WTC11 (cell line): Measurements from ENCODE around the gene EVI5L. TPM values are rescaled to one million over a fixed set of nuclear protein-coding genes. Genes with fewer than 3 reads are reported as not detected.

Experiments used
- ATAC-seq: fragments of 200-7000 bp; cut with Tn5 transposase; 2 replicates; pipeline ENCODE4 v1.10.0; 2021; ENCODE audit warnings: mild to moderate bottlenecking, moderate library complexity
- CTCF ChIA-PET: fragments of 300-600 bp; sonication (Branson Sonifier 250); formaldehyde crosslinking; loops from one replicate; lab custom pipeline; 2021; ENCODE audit warnings: antibody characterized with exemption; lab: Charles Lee
- POLR2A ChIA-PET: fragments of 350-600 bp; sonication (Branson Sonifier 250); formaldehyde crosslinking; loops from one replicate; lab custom pipeline; 2021; ENCODE audit warnings: antibody characterized with exemption; lab: Charles Lee
- DNase-seq: peaks from one replicate; pipeline ENCODE4 v3.0.0; 2021; ENCODE audit warnings: low spot score
- H3K27ac Mint-ChIP-seq: 2 replicates; pipeline ENCODE4 v1.8.0; 2021; ENCODE audit warnings: mixed read lengths
- H3K27me3 Mint-ChIP-seq: 2 replicates; pipeline ENCODE4 v1.8.0; 2021; ENCODE audit warnings: low read depth, mild to moderate bottlenecking, moderate library complexity, mixed read lengths
- H3K36me3 Mint-ChIP-seq: 2 replicates; pipeline ENCODE4 v1.8.0; 2021; ENCODE audit warnings: mixed read lengths
- H3K4me1 Mint-ChIP-seq: 2 replicates; pipeline ENCODE4 v1.8.0; 2022; ENCODE audit warnings: mixed read lengths
- H3K4me3 Mint-ChIP-seq: 2 replicates; pipeline ENCODE4 v1.8.0; 2021; ENCODE audit warnings: mild to moderate bottlenecking, moderate library complexity, mixed read lengths
- H3K9me3 Mint-ChIP-seq: 2 replicates; pipeline ENCODE4 v1.8.0; 2021; ENCODE audit warnings: mixed read lengths
- ATF3 ChIP-seq: sonication (generic); formaldehyde crosslinking; conservative IDR thresholded peaks from 2 replicates; pipeline ENCODE4 v1.8.1; 2022; ENCODE audit warnings: mild to moderate bottlenecking, missing genetic modification reagents
- CREB1 ChIP-seq: sonication (generic); formaldehyde crosslinking; IDR thresholded peaks from 2 replicates; pipeline ENCODE4 v1.8.0; 2023; ENCODE audit warnings: mild to moderate bottlenecking, missing genetic modification reagents
- CREM ChIP-seq: sonication (generic); formaldehyde crosslinking; IDR thresholded peaks from 2 replicates; pipeline ENCODE4 v1.8.1; 2022; ENCODE audit warnings: mild to moderate bottlenecking, missing genetic modification reagents, moderate library complexity
- E2F4 ChIP-seq: sonication (generic); formaldehyde crosslinking; IDR thresholded peaks from 2 replicates; pipeline ENCODE4 v1.8.1; 2022; ENCODE audit warnings: low read depth, mild to moderate bottlenecking, moderate library complexity, missing genetic modification reagents, borderline replicate concordance
- ESRRA ChIP-seq: sonication (generic); formaldehyde crosslinking; IDR thresholded peaks from 2 replicates; pipeline ENCODE4 v1.8.1; 2022; ENCODE audit warnings: mild to moderate bottlenecking, missing genetic modification reagents, borderline replicate concordance
- FOXJ3 ChIP-seq: sonication (generic); formaldehyde crosslinking; IDR thresholded peaks from 2 replicates; pipeline ENCODE4 v1.9.0; 2021; ENCODE audit warnings: missing genetic modification reagents, mild to moderate bottlenecking, borderline replicate concordance
- FOXP1 ChIP-seq: sonication (generic); formaldehyde crosslinking; IDR thresholded peaks from 2 replicates; pipeline ENCODE4 v1.8.0; 2022; ENCODE audit warnings: missing genetic modification reagents, mild to moderate bottlenecking, moderate library complexity, borderline replicate concordance
- GABPB1 ChIP-seq: sonication (generic); formaldehyde crosslinking; IDR thresholded peaks from 2 replicates; pipeline ENCODE4 v1.8.1; 2023; ENCODE audit warnings: mild to moderate bottlenecking, missing genetic modification reagents
- HMGA2 ChIP-seq: fragments of 250-450 bp; sonication (Bioruptor Pico); IDR thresholded peaks from 2 replicates; pipeline ENCODE4 v1.4.0; 2021; ENCODE audit warnings: mild to moderate bottlenecking, moderate library complexity
- MAX ChIP-seq: sonication (generic); formaldehyde crosslinking; IDR thresholded peaks from 2 replicates; pipeline ENCODE4 v1.8.0; 2022; ENCODE audit warnings: mild to moderate bottlenecking, missing genetic modification reagents
- MXD4 ChIP-seq: fragments of 250-450 bp; sonication (Bioruptor Pico); IDR thresholded peaks from 2 replicates; pipeline ENCODE4 v1.8.0; 2021; ENCODE audit warnings: mild to moderate bottlenecking, moderate library complexity, borderline replicate concordance
- MYBL2 ChIP-seq: sonication (generic); formaldehyde crosslinking; IDR thresholded peaks from 2 replicates; pipeline ENCODE4 v1.8.1; 2023; ENCODE audit warnings: mild to moderate bottlenecking, moderate library complexity, missing genetic modification reagents
- NFE2L1 ChIP-seq: sonication (generic); formaldehyde crosslinking; IDR thresholded peaks from 2 replicates; pipeline ENCODE4 v1.8.1; 2023; ENCODE audit warnings: missing genetic modification reagents
- NR3C1 ChIP-seq: sonication (generic); formaldehyde crosslinking; conservative IDR thresholded peaks from 2 replicates; pipeline ENCODE4 v1.8.1; 2023; ENCODE audit warnings: low read depth, mild to moderate bottlenecking, missing genetic modification reagents
- RELA ChIP-seq: sonication (generic); formaldehyde crosslinking; IDR thresholded peaks from 2 replicates; pipeline ENCODE4 v1.8.1; 2022; ENCODE audit warnings: missing genetic modification reagents, mild to moderate bottlenecking, borderline replicate concordance
- RORB ChIP-seq: fragments of 250-450 bp; sonication (Bioruptor Pico); IDR thresholded peaks from 2 replicates; pipeline ENCODE4 v1.9.0; 2021; ENCODE audit warnings: mild to moderate bottlenecking
- SMAD3 ChIP-seq: sonication (generic); formaldehyde crosslinking; IDR thresholded peaks from 2 replicates; pipeline ENCODE4 v1.8.0; 2022; ENCODE audit warnings: missing genetic modification reagents, mild to moderate bottlenecking, borderline replicate concordance
- ZMAT4 ChIP-seq: fragments of 250-450 bp; sonication (Bioruptor Pico); IDR thresholded peaks from 2 replicates; pipeline ENCODE4 v1.9.0; 2021; ENCODE audit warnings: mild to moderate bottlenecking
- ZNF219 ChIP-seq: sonication (generic); formaldehyde crosslinking; IDR thresholded peaks from 2 replicates; pipeline ENCODE4 v1.8.0; 2023; ENCODE audit warnings: missing genetic modification reagents, mild to moderate bottlenecking, borderline replicate concordance
- ZNF396 ChIP-seq: fragments of 250-450 bp; sonication (Bioruptor Pico); IDR thresholded peaks from 2 replicates; pipeline ENCODE4 v1.8.0; 2021; ENCODE audit warnings: mild to moderate bottlenecking, moderate library complexity, borderline replicate concordance
- ZNF416 ChIP-seq: fragments of 250-450 bp; sonication (Bioruptor Pico); IDR thresholded peaks from 2 replicates; pipeline ENCODE4 v1.9.0; 2021; ENCODE audit warnings: mild to moderate bottlenecking, inconsistent platforms
- ZNF423 ChIP-seq: fragments of 250-450 bp; sonication (Bioruptor Pico); IDR thresholded peaks from 2 replicates; pipeline ENCODE4 v2.1.2; 2022; ENCODE audit warnings: mild to moderate bottlenecking, moderate library complexity
- ZNF425 ChIP-seq: fragments of 250-450 bp; sonication (Bioruptor Pico); conservative IDR thresholded peaks from 2 replicates; pipeline ENCODE4 v1.9.0; 2021; ENCODE audit warnings: mild to moderate bottlenecking
- ZNF512 ChIP-seq: sonication (generic); formaldehyde crosslinking; IDR thresholded peaks from 2 replicates; pipeline ENCODE4 v1.8.1; 2022; ENCODE audit warnings: missing genetic modification reagents, borderline replicate concordance
- ZSCAN18 ChIP-seq: fragments of 250-450 bp; sonication (Bioruptor Pico); IDR thresholded peaks from 2 replicates; pipeline ENCODE4 v2.1.2; 2022; ENCODE audit warnings: mild to moderate bottlenecking, moderate library complexity
- total RNA-seq: library from RNA; stranded (reverse); gene quantifications from 3 replicates; pipeline ENCODE4 v1.2.3, GENCODE V29; 2021

The EVI5L gene
- total RNA-seq, 1 experiment from 2014 or later: 10.5 TPM

GRCh38 chr19:7829166-7829520 is 875 bp upstream of the EVI5L start:
- no peak for ATAC-seq
- Mint-ChIP-seq H3K4me3 (peak overlapping the region; percentile 91), H3K27ac (no peak overlapping the region), H3K9me3 (no peaks in the 10 kb centered on the region), H3K4me1 (peaks cover 14% of the 10 kb centered on the region), H3K27me3 (peaks cover 57% of the 10 kb centered on the region), H3K36me3 (no peaks in the 10 kb centered on the region)
- DNase-seq: no peak
- TF ChIP-seq MAX (CRISPR knock-in tag): no peak
- no peak for TF ChIP-seq ZNF512 (CRISPR knock-in tag)
- no peak for TF ChIP-seq RELA (CRISPR knock-in tag)
- TF ChIP-seq FOXP1 (CRISPR knock-in tag): no peak
- TF ChIP-seq MYBL2: no peak
- no peak for TF ChIP-seq ATF3 (CRISPR knock-in tag)
- no peak for TF ChIP-seq HMGA2 (CRISPR knock-in tag)
- TF ChIP-seq GABPB1 (CRISPR knock-in tag): no peak
- no peak for TF ChIP-seq ZNF423 (CRISPR knock-in tag)
- no peak for TF ChIP-seq SMAD3 (CRISPR knock-in tag)
- no peak for TF ChIP-seq CREB1
- no peak for TF ChIP-seq ZMAT4 (CRISPR knock-in tag)
- no peak for TF ChIP-seq MXD4
- no peak for TF ChIP-seq CREM (CRISPR knock-in tag)
- ChIA-PET POLR2A (no interaction called here), CTCF (interaction anchor here (0.8 to 1.5 kb wide), 4 partner anchors 30 to 261 kb away, joined by 4 to 5 read pairs (median 4); partner anchors contain the start of gene TRAPPC5)

GRCh38 chr19:7830272-7830771 is 304 bp downstream of the EVI5L start:
- POLR2A ChIA-PET: no interaction called here
- ATAC-seq: no peak
- Mint-ChIP-seq H3K4me3 (peak overlapping the region; percentile 65; the same call in 1 of the 2 replicates), H3K36me3 (no peaks in the 10 kb centered on the region), H3K27me3 (peaks cover 49% of the 10 kb centered on the region), H3K27ac (no peak overlapping the region), H3K9me3 (no peaks in the 10 kb centered on the region), H3K4me1 (peaks cover 14% of the 10 kb centered on the region)
- no peak for TF ChIP-seq FOXJ3 (CRISPR knock-in tag)
- no peak for TF ChIP-seq ZSCAN18 (CRISPR knock-in tag)
- CTCF ChIA-PET: interaction anchor here (1.6 to 2.5 kb wide), 8 partner anchors 22 to 262 kb away, joined by 4 to 26 read pairs (median 18); partner anchors contain the start of gene TRAPPC5
- no peak for DNase-seq

GRCh38 chr19:7830823-7831222 is 805 bp downstream of the EVI5L start:
- H3K27me3 Mint-ChIP-seq: peaks cover 48% of the 10 kb centered on the region
- ChIA-PET POLR2A (interaction anchor here (0.6 to 1.4 kb wide), 2 partner anchors 38 to 113 kb away, joined by 3 to 9 read pairs; partner anchors contain the start of gene TIMM44), CTCF (interaction anchor here (0.6 to 2.5 kb wide), 17 partner anchors 17 to 409 kb away, joined by 3 to 26 read pairs (median 9); partner anchors contain the start of genes CAMSAP3, MAP2K7, TIMM44 and TRAPPC5)
- H3K9me3 Mint-ChIP-seq: no peaks in the 10 kb centered on the region
- ATAC-seq: no peak
- H3K36me3 Mint-ChIP-seq: no peaks in the 10 kb centered on the region
- DNase-seq: no peak
- peaks cover 14% of the 10 kb centered on the region for H3K4me1 Mint-ChIP-seq
- H3K27ac Mint-ChIP-seq: no peak overlapping the region
- H3K4me3 Mint-ChIP-seq: peak overlapping the region; percentile 65
- no peak for TF ChIP-seq NFE2L1
- TF ChIP-seq RORB (CRISPR knock-in tag): no peak
- TF ChIP-seq ZNF219 (CRISPR knock-in tag): no peak
- no peak for TF ChIP-seq ZNF425 (CRISPR knock-in tag)
- TF ChIP-seq MXD4: no peak
- no peak for TF ChIP-seq NR3C1 (CRISPR knock-in tag)
- TF ChIP-seq ZNF416 (CRISPR knock-in tag): no peak
- TF ChIP-seq ZNF396 (CRISPR knock-in tag): no peak
- TF ChIP-seq E2F4 (CRISPR knock-in tag): no peak
- TF ChIP-seq ESRRA (CRISPR knock-in tag): no peak
- TF ChIP-seq MYBL2: no peak
